HepG2 (cell line): ENCODE results near the gene SHC3. TPM values are rescaled to one million over a fixed set of nuclear protein-coding genes. Genes with fewer than 3 reads are reported as not detected.

Source experiments
- ATAC-seq: fragments of 200-7000 bp; cut with Tn5 transposase; 3 replicates; pipeline ENCODE4 v1.9.1; 2020; ENCODE audit warnings: mild to moderate bottlenecking, moderate library complexity
- BruUV-seq: library from RNA; stranded (reverse); fragments of 400-500 nt; replicated peaks from 2 replicates; lab custom pipeline; 2021; lab: Mats Ljungman, UMichigan
- CTCF ChIA-PET: fragments of 300-600 bp; formaldehyde crosslinking; extraction: SDS; loops from one replicate; lab custom pipeline; 2021; ENCODE audit warnings: low total read pairs, inconsistent platforms, low intra/inter-chr PET ratio; lab: Yijun Ruan, JAX
- POLR2A ChIA-PET: fragments of 350-600 bp; sonication (Branson Sonifier 250); formaldehyde crosslinking; loops from one replicate; lab custom pipeline; 2020; ENCODE audit warnings: antibody characterized with exemption, inconsistent platforms; lab: Yijun Ruan, JAX
- DNase-seq: peaks from one replicate; pipeline ENCODE4 v3.0.0-alpha.2; 2015; ENCODE audit warnings: low spot score
- FAIRE-seq: peaks from 3 replicates; lab custom pipeline; 2011; peaks lifted over from hg19 to GRCh38; lab: Jason Lieb, UNC
- H2AFZ ChIP-seq: one replicate; pipeline ENCODE4 v1.6.1; 2011; ENCODE audit warnings: low read length, inconsistent platforms
- H3K27ac ChIP-seq: fragments of 300-600 bp; 3 replicates; pipeline ENCODE4 v1.8.0; 2011; ENCODE audit warnings: mixed run types, mild to moderate bottlenecking, mixed read lengths, low read length, inconsistent platforms; ENCODE audit not compliant: insufficient read depth; ENCODE audit errors: extremely low read length
- H3K27me3 ChIP-seq, 2 experiments: fragments of 200-600 bp in 1 of 2; 2 replicates in 1 of 2; 3 replicates in 1 of 2; pipeline versions ENCODE4 v1.6.0 to v1.8.0; 2011; ENCODE audit warnings: low read length in 2 of 2, mild to moderate bottlenecking in 2 of 2, moderate library complexity in 2 of 2, inconsistent platforms in 1 of 2; ENCODE audit not compliant: insufficient read depth in 2 of 2, control insufficient read depth in 1 of 2
- H3K36me3 ChIP-seq, 2 experiments: fragments of 200-600 bp in 1 of 2; replicated peaks in 1 of 2; 2 replicates in 1 of 2; 3 replicates in 1 of 2; pipeline versions ENCODE4 v1.5.1 to v1.8.0; 2011; ENCODE audit warnings: low read length in 2 of 2, inconsistent platforms in 1 of 2; ENCODE audit not compliant: insufficient read depth in 2 of 2, control insufficient read depth in 1 of 2
- H3K4me1 ChIP-seq: 2 replicates; pipeline ENCODE4 v1.5.1; 2012; ENCODE audit warnings: low read length, inconsistent platforms; ENCODE audit not compliant: insufficient read depth
- H3K4me2 ChIP-seq: 2 replicates; pipeline ENCODE4 v1.6.0; 2011; ENCODE audit warnings: low read depth, low read length, inconsistent platforms
- H3K4me3 ChIP-seq, 3 experiments: fragments of 200-600 bp in 1 of 3; sonication (generic), shearing (Covaris generic) in 1 of 3; replicated peaks in 1 of 3; 2 replicates each; pipeline ENCODE4 v1.5.1; 2011 to 2016; ENCODE audit warnings: low read length in 3 of 3, inconsistent platforms in 2 of 3, low read depth in 2 of 3, mild to moderate bottlenecking in 2 of 3, control low read depth in 1 of 3, mixed read lengths in 1 of 3; ENCODE audit not compliant: insufficient read depth in 1 of 3
- H3K79me2 ChIP-seq: one replicate; pipeline ENCODE4 v1.6.1; 2011; ENCODE audit warnings: low read length, inconsistent platforms; ENCODE audit not compliant: insufficient read depth
- H3K9ac ChIP-seq: 2 replicates; pipeline ENCODE4 v1.6.0; 2011; ENCODE audit warnings: mild to moderate bottlenecking, low read depth, low read length, inconsistent platforms; ENCODE audit not compliant: insufficient read depth
- H3K9me3 ChIP-seq: 2 replicates; pipeline ENCODE4 v1.5.1; 2012; ENCODE audit warnings: mild to moderate bottlenecking, low read length
- H4K20me1 ChIP-seq: 2 replicates; pipeline ENCODE4 v1.6.0; 2011; ENCODE audit warnings: inconsistent platforms, mild to moderate bottlenecking, low read length, moderate library complexity; ENCODE audit not compliant: insufficient read depth
- NAIF1 ChIP-seq: sonication (generic); formaldehyde crosslinking; IDR thresholded peaks from 2 replicates; pipeline ENCODE4 v1.5.0; 2020; ENCODE audit warnings: mild to moderate bottlenecking, missing genetic modification reagents, borderline replicate concordance
- REXO4 ChIP-seq: sonication (generic); formaldehyde crosslinking; IDR thresholded peaks from 2 replicates; pipeline ENCODE4 v1.8.0; 2022; ENCODE audit warnings: missing genetic modification reagents, mild to moderate bottlenecking, borderline replicate concordance
- SIN3B ChIP-seq: fragments of 150-350 bp; IDR thresholded peaks from 2 replicates; pipeline ENCODE4 v1.6.1; 2014; ENCODE audit warnings: low read length
- ZBTB20 ChIP-seq: sonication (generic); formaldehyde crosslinking; IDR thresholded peaks from 2 replicates; pipeline ENCODE4 v1.8.1; 2023; ENCODE audit warnings: missing genetic modification reagents, low read depth, mild to moderate bottlenecking, borderline replicate concordance
- ZNF878 ChIP-seq: sonication (generic); formaldehyde crosslinking; IDR thresholded peaks from 2 replicates; pipeline ENCODE4 v1.8.1; 2023; ENCODE audit warnings: mild to moderate bottlenecking, missing genetic modification reagents, moderate library complexity
- WGBS: methylation state at CpG from one replicate; pipeline ENCODE4 v1.1.6; 2017; ENCODE audit warnings: low lambda C conversion rate; 5-methylcytosine and 5-hydroxymethylcytosine counted together
- in situ Hi-C: cut with HindIII; loops from 2 replicates; pipeline ENCODE4 v1.10.0; 2017; ENCODE audit warnings: low pct_unique_long_range_greater_than_20kb; ENCODE audit not compliant: extremely low pct_ligation_motif_present
- intact Hi-C: fragments of 100-400 bp; cut with micrococcal nuclease; formaldehyde crosslinking; loops from one replicate; pipeline ENCODE4 v1.10.0; 2022; ENCODE audit not compliant: unreplicated experiment
- polyA plus RNA-seq, 8 experiments: library from polyadenylated mRNA; depleted of rRNA in 3 of 8; stranded (reverse) in 7 of 8; unstranded in 1 of 8; fragments of >200 nt; fragmentation: Illumina TruSeq in 4 of 8; extraction: Trizol in 4 of 8; gene quantifications; 2 replicates each; pipeline versions ENCODE4 v1.2.1 to v1.2.3, GENCODE V29; 2011 to 2016; ENCODE audit warnings: low read depth in 4 of 8, missing spikeins in 1 of 8, mixed read lengths in 1 of 8; ENCODE audit not compliant: insufficient read depth in 1 of 8
- total RNA-seq, 5 experiments: library from RNA; depleted of rRNA; stranded (reverse); fragments of >200 nt; fragmentation: Illumina TruSeq; extraction: Trizol; gene quantifications; 2 replicates each; pipeline ENCODE4 v1.2.3, GENCODE V29; 2016; ENCODE audit warnings: low read depth in 1 of 5
- TF ChIP-seq, protein P1 (sequence below): sonication (generic); formaldehyde crosslinking; IDR thresholded peaks from 2 replicates; pipeline ENCODE4; 2020; ENCODE audit warnings: missing genetic modification reagents, mild to moderate bottlenecking, borderline replicate concordance
- TF ChIP-seq, protein P2 (sequence below): sonication (generic); formaldehyde crosslinking; IDR thresholded peaks from 2 replicates; pipeline ENCODE4 v1.4.0; 2020; ENCODE audit warnings: missing genetic modification reagents, borderline replicate concordance

The SHC3 gene
- total and polyA plus RNA-seq, 2 of the 13 experiments (the other 11 are each of a cell fraction or from before 2014, with no cell fraction given), result 0.09 to 0.89 TPM

DNA sequence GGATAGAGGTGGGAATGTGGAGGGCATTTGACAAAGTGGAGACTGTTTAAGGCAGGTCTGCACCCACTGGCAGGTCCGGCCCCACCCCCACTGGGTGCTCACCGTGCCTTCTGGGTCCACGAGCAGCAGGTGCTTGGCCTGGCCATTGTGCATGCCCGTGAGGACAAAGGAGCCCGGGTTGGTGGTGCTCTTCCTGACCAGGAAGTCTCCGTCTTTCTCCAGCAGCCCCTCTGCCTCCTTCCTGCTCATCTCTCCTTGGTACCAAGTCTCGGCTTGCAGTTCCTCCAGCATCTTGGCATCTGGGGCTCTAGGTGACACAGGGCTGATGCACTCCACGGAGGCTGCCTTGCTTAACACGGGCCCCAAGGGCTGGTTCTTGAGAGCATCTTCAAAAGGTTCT, 140.7 kb downstream of the SHC3 start:
- H3K27ac ChIP-seq, result no peak overlapping the region
- intact Hi-C loops (no loop called here), in situ Hi-C loops (no loop called here)
- H3K27me3 ChIP-seq, result no peaks in the 10 kb centered on the region
- no peaks in the 10 kb centered on the region for H3K4me1 ChIP-seq
- FAIRE-seq, result no peak
- H3K4me3 ChIP-seq, result no peak overlapping the region
- WGBS, result 31% methylated on average over 7 of the region's 9 CpGs
- no peaks in the 10 kb centered on the region for H3K9me3 ChIP-seq
- BruUV-seq, result no TSS peak
- H3K36me3 ChIP-seq, result no peaks in the 10 kb centered on the region
- ChIA-PET POLR2A (no interaction called here), CTCF (no interaction called here)
- H3K79me2 ChIP-seq, result no peaks in the 10 kb centered on the region
- TF ChIP-seq, protein P1, sequence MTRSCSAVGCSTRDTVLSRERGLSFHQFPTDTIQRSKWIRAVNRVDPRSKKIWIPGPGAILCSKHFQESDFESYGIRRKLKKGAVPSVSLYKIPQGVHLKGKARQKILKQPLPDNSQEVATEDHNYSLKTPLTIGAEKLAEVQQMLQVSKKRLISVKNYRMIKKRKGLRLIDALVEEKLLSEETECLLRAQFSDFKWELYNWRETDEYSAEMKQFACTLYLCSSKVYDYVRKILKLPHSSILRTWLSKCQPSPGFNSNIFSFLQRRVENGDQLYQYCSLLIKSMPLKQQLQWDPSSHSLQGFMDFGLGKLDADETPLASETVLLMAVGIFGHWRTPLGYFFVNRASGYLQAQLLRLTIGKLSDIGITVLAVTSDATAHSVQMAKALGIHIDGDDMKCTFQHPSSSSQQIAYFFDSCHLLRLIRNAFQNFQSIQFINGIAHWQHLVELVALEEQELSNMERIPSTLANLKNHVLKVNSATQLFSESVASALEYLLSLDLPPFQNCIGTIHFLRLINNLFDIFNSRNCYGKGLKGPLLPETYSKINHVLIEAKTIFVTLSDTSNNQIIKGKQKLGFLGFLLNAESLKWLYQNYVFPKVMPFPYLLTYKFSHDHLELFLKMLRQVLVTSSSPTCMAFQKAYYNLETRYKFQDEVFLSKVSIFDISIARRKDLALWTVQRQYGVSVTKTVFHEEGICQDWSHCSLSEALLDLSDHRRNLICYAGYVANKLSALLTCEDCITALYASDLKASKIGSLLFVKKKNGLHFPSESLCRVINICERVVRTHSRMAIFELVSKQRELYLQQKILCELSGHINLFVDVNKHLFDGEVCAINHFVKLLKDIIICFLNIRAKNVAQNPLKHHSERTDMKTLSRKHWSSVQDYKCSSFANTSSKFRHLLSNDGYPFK (CRISPR knock-in tag), result no peak
- TF ChIP-seq ZNF878 (CRISPR knock-in tag), result no peak
- no peak for ATAC-seq
- no peak overlapping the region for H3K9ac ChIP-seq
- DNase-seq, result no peak
- no peak overlapping the region for H3K4me2 ChIP-seq
- no peak overlapping the region for H2AFZ ChIP-seq
- no peaks in the 10 kb centered on the region for H4K20me1 ChIP-seq

DNA sequence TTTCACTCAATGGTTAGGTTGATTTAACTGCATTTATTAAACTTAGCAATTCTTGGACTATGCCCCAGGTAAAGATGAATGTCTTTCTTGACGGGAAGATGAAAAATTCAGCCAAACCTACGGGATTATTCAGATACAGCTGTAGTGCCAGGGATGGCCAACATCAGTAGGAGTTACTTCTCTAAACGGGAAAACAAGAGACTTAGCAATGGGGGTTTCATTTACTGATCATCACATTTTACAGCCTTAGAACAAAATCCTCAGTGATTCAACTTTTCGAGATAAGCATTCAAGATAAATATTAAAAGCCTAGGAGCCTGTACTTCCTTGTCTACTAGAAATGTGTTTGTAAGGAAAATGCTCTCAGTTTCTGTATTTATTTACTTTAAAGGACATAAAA, 141.3 kb downstream of the SHC3 start:
- no peaks in the 10 kb centered on the region for H4K20me1 ChIP-seq
- BruUV-seq, result no TSS peak
- H3K79me2 ChIP-seq, result no peaks in the 10 kb centered on the region
- ATAC-seq (no peak), DNase-seq (no peak), FAIRE-seq (no peak)
- in situ Hi-C loops, result no loop called here
- TF ChIP-seq SIN3B, result no peak
- no peak for TF ChIP-seq NAIF1
- TF ChIP-seq REXO4 (CRISPR knock-in tag), result no peak
- TF ChIP-seq ZBTB20 (CRISPR knock-in tag), result no peak
- TF ChIP-seq, protein P2, sequence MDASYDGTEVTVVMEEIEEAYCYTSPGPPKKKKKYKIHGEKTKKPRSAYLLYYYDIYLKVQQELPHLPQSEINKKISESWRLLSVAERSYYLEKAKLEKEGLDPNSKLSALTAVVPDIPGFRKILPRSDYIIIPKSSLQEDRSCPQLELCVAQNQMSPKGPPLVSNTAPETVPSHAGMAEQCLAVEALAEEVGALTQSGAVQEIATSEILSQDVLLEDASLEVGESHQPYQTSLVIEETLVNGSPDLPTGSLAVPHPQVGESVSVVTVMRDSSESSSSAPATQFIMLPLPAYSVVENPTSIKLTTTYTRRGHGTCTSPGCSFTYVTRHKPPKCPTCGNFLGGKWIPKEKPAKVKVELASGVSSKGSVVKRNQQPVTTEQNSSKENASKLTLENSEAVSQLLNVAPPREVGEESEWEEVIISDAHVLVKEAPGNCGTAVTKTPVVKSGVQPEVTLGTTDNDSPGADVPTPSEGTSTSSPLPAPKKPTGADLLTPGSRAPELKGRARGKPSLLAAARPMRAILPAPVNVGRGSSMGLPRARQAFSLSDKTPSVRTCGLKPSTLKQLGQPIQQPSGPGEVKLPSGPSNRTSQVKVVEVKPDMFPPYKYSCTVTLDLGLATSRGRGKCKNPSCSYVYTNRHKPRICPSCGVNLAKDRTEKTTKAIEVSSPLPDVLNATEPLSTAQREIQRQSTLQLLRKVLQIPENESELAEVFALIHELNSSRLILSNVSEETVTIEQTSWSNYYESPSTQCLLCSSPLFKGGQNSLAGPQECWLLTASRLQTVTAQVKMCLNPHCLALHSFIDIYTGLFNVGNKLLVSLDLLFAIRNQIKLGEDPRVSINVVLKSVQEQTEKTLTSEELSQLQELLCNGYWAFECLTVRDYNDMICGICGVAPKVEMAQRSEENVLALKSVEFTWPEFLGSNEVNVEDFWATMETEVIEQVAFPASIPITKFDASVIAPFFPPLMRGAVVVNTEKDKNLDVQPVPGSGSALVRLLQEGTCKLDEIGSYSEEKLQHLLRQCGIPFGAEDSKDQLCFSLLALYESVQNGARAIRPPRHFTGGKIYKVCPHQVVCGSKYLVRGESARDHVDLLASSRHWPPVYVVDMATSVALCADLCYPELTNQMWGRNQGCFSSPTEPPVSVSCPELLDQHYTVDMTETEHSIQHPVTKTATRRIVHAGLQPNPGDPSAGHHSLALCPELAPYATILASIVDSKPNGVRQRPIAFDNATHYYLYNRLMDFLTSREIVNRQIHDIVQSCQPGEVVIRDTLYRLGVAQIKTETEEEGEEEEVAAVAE (CRISPR knock-in tag), result no peak
- WGBS, result 3% methylated on average over 4 of the region's 4 CpGs
- no peaks in the 10 kb centered on the region for H3K4me1 ChIP-seq
- H3K9me3 ChIP-seq, result no peaks in the 10 kb centered on the region
- no peak overlapping the region for H3K4me3 ChIP-seq
- no peaks in the 10 kb centered on the region for H3K27me3 ChIP-seq
- H3K9ac ChIP-seq, result no peak overlapping the region
- no peak overlapping the region for H3K4me2 ChIP-seq
- intact Hi-C loops, result no loop called here
- ChIA-PET CTCF (no interaction called here), POLR2A (no interaction called here)
- H2AFZ ChIP-seq, result no peak overlapping the region
- H3K36me3 ChIP-seq, result no peaks in the 10 kb centered on the region
- no peak overlapping the region for H3K27ac ChIP-seq
